ENCODE measurements around the gene RARG. TPM values are rescaled to one million over a fixed set of nuclear protein-coding genes. Genes with fewer than 3 reads are reported as not detected.

RARG gene
- total RNA-seq, 2 experiments from 2014 or later, result 19.7 to 20.3 TPM

- H3K27ac Mint-ChIP-seq, result peak overlapping the region; percentile 95
- ATAC-seq, result no peak
- H3K36me3 Mint-ChIP-seq (ENCODE audit: low read depth), result peaks cover 16% of the 10 kb centered on the region
- H3K27me3 Mint-ChIP-seq, result no peaks in the 10 kb centered on the region
- no peaks in the 10 kb centered on the region for H3K9me3 Mint-ChIP-seq
- POLR2A ChIA-PET, result interaction anchor here (0.6 to 7.7 kb wide), 12 partner anchors 9 to 103 kb away, joined by 3 to 78 read pairs (median 6); partner anchors contain the start of genes CSAD, ESPL1, ITGB7 and RARG
- intact Hi-C loops (cut with micrococcal nuclease), result no loop called here
- peaks cover 64% of the 10 kb centered on the region for H3K4me1 Mint-ChIP-seq (ENCODE audit: low read depth)
- H3K4me3 Mint-ChIP-seq, result peak overlapping the region; percentile 92
- no peak for TF ChIP-seq CTCF (IDR thresholded peaks at IDR 0.05)
- CTCF ChIA-PET, result interaction anchor here (1.2 to 9.7 kb wide), 12 partner anchors 8 to 152 kb away, joined by 3 to 213 read pairs (median 10); partner anchors contain the start of genes AAAS, ESPL1 and SOAT2
- peak; percentile 76 for DNase-seq
Observed at GRCh38 chr12:53217051-53217930, 14.7 kb downstream of the RARG start.

DNA sequence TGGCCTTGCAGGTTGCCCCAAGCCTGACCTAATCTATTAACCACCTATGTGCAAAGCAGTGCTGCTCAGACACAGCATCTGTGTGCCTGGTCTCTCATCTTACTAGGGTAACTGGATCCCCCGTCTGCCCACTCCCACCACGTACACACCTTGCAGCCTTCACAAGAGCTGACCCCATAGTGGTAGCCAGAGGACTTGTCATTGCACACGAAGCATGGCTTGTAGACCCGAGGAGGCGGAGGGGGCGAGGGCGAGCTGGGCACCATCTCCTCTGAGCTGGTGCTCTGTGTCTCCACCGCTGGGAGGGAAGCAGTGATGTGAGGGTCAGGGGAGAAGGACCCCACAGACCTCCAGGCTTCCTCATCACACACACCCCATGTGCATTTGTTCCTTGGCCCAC, 16.5 kb downstream of the RARG start:
- Mint-ChIP-seq H3K4me1 (ENCODE audit: low read depth) (peaks cover 62% of the 10 kb centered on the region), H3K27me3 (no peaks in the 10 kb centered on the region), H3K4me3 (no peak overlapping the region), H3K36me3 (ENCODE audit: low read depth) (peaks cover 24% of the 10 kb centered on the region), H3K9me3 (no peaks in the 10 kb centered on the region), H3K27ac (peak overlapping the region; percentile 95)
- DNase-seq (no peak), ATAC-seq (no peak)
- no peak for TF ChIP-seq CTCF (IDR thresholded peaks at IDR 0.05)
- intact Hi-C loops (cut with micrococcal nuclease), result loop anchor here (2.0 kb wide), 2 partner anchors 37 to 81 kb away; a partner anchor contains a TSS
- ChIA-PET CTCF (interaction anchor here (1.8 to 9.7 kb wide), 13 partner anchors 10 to 137 kb away, joined by 5 to 213 read pairs (median 23); partner anchors contain the start of genes AAAS, ESPL1, MYG1 and SOAT2), POLR2A (interaction anchor here (1.2 to 7.7 kb wide), 9 partner anchors 9 to 83 kb away, joined by 3 to 78 read pairs (median 6); partner anchors contain the start of genes CSAD, ESPL1, ITGB7 and RARG)

DNA sequence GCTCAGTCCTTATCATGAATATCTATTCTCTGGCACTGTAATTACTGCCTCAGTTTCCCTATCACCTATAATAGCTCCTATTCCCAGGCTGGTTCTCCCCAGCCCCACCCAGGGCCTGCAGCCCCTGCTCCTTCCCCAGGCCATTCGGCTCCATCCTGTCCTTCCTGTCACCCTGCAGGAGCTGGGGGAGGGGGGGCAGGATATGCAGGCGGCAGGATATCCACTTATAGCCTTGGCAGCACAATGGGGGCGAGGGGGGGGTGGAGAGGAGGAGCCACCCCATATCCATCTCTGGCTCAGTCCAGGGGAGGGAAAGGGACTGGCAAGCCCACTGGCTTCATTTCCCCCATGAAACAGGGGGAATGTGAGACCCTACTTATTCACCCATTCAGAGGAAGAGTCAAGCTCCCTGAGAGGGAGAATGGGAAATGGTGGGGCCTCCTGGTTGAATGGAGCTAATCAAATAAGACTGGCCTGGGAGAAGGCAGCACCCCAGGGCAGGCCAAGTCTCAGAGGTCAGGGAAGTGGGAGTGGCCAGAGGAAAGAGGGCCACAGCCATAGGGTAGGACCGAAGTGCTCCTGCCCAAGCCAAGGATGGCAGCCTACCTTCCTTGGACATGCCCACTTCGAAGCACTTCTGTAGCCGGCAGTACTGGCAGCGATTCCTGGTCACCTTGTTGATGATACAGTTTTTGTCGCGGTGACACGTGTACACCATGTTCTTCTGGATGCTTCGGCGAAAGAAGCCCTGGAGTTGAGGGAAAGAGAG, 17.1 kb downstream of the RARG start:
- intact Hi-C loops (cut with micrococcal nuclease), result loop anchor here (2.0 to 5.0 kb wide), 4 partner anchors 38 to 82 kb away; partner anchors contain the start of gene ESPL1
- POLR2A ChIA-PET, result interaction anchor here (0.6 to 7.7 kb wide), 9 partner anchors 8 to 84 kb away, joined by 3 to 78 read pairs (median 4); partner anchors contain the start of genes ESPL1, ITGB7 and MYG1
- CTCF ChIA-PET, result interaction anchor here (0.9 to 9.7 kb wide), 32 partner anchors 9 to 137 kb away, joined by 3 to 213 read pairs (median 11); partner anchors contain the start of genes AAAS, CSAD, ESPL1 and MYG1
- Mint-ChIP-seq H3K9me3 (no peaks in the 10 kb centered on the region), H3K4me1 (ENCODE audit: low read depth) (peaks cover 62% of the 10 kb centered on the region), H3K36me3 (ENCODE audit: low read depth) (peaks cover 27% of the 10 kb centered on the region), H3K4me3 (no peak overlapping the region), H3K27ac (no peak overlapping the region), H3K27me3 (no peaks in the 10 kb centered on the region)
- DNase-seq (no peak), ATAC-seq (no peak)
- TF ChIP-seq CTCF (IDR thresholded peaks at IDR 0.05), result no peak

- Mint-ChIP-seq H3K27ac (no peak overlapping the region), H3K36me3 (ENCODE audit: low read depth) (peaks cover 27% of the 10 kb centered on the region), H3K4me1 (ENCODE audit: low read depth) (peaks cover 62% of the 10 kb centered on the region), H3K9me3 (no peaks in the 10 kb centered on the region), H3K27me3 (no peaks in the 10 kb centered on the region), H3K4me3 (no peak overlapping the region)
- ATAC-seq (no peak), DNase-seq (no peak)
- intact Hi-C loops (cut with micrococcal nuclease), result loop anchor here (2.0 to 5.0 kb wide), 4 partner anchors 39 to 83 kb away; partner anchors contain the start of gene ESPL1
- TF ChIP-seq CTCF (IDR thresholded peaks at IDR 0.05), result no peak
- ChIA-PET CTCF (interaction anchor here (0.9 to 9.7 kb wide), 41 partner anchors 9 to 164 kb away, joined by 3 to 213 read pairs (median 7); partner anchors contain the start of genes AAAS, CSAD, ESPL1 and MYG1), POLR2A (interaction anchor here (0.6 to 7.7 kb wide), 15 partner anchors 7 to 269 kb away, joined by 3 to 78 read pairs (median 4); partner anchors contain the start of genes ESPL1, ITGB7 and MYG1)
Observed at GRCh38 chr12:53214221-53214620, 17.8 kb downstream of the RARG start.
